Chondrocyte (in vitro differentiated cells): ENCODE results near the gene TEX264. TPM values are rescaled to one million over a fixed set of nuclear protein-coding genes. Genes with fewer than 3 reads are reported as not detected.

Experiments
- DNase-seq: peaks from one replicate; pipeline ENCODE4 v3.0.0; 2021; ENCODE audit warnings: mixed read lengths, low spot score
- H3K27ac Mint-ChIP-seq: one replicate; pipeline ENCODE4 v1.8.0; 2021; ENCODE audit warnings: mild to moderate bottlenecking, moderate library complexity, mixed read lengths; ENCODE audit not compliant: unreplicated experiment
- H3K27me3 Mint-ChIP-seq: 2 replicates; pipeline ENCODE4 v1.8.0; 2021; ENCODE audit warnings: low read depth, mixed read lengths
- H3K36me3 Mint-ChIP-seq: 2 replicates; pipeline ENCODE4 v1.8.0; 2021; ENCODE audit warnings: low read depth, mixed read lengths
- H3K4me1 Mint-ChIP-seq: 2 replicates; pipeline ENCODE4 v1.8.0; 2021; ENCODE audit warnings: low read depth, mild to moderate bottlenecking, mixed read lengths
- H3K4me3 Mint-ChIP-seq: one replicate; pipeline ENCODE4 v1.8.0; 2021; ENCODE audit warnings: mild to moderate bottlenecking, moderate library complexity, mixed read lengths; ENCODE audit not compliant: unreplicated experiment
- H3K9me3 Mint-ChIP-seq: 2 replicates; pipeline ENCODE4 v1.8.0; 2021; ENCODE audit warnings: low read depth, mixed read lengths
- CTCF ChIP-seq: fragments of 200-600 bp; sonication (generic); IDR thresholded peaks from 2 replicates; pipeline ENCODE4 v1.5.0; 2021; ENCODE audit warnings: antibody characterized with exemption, mild to moderate bottlenecking, moderate library complexity
- total RNA-seq: library from RNA; stranded (reverse); gene quantifications from 3 replicates; pipeline ENCODE4 v1.2.1, GENCODE V29; 2021

TEX264 gene
- total RNA-seq, 1 donor from 2014 or later: 45.0 TPM

GRCh38 chr3:51698209-51698608, 27.2 kb downstream of the TEX264 start:
- no peak overlapping the region for H3K4me3 Mint-ChIP-seq
- no peak overlapping the region for H3K27ac Mint-ChIP-seq
- H3K27me3 Mint-ChIP-seq: no peaks in the 10 kb centered on the region
- no peaks in the 10 kb centered on the region for H3K9me3 Mint-ChIP-seq
- no peaks in the 10 kb centered on the region for H3K4me1 Mint-ChIP-seq
- DNase-seq: no peak
- H3K36me3 Mint-ChIP-seq: peaks cover 13% of the 10 kb centered on the region
- no peak for TF ChIP-seq CTCF

- DNase-seq: no peak
- Mint-ChIP-seq H3K27ac (no peak overlapping the region), H3K4me3 (no peak overlapping the region), H3K27me3 (no peaks in the 10 kb centered on the region), H3K36me3 (peaks cover 13% of the 10 kb centered on the region), H3K9me3 (no peaks in the 10 kb centered on the region), H3K4me1 (no peaks in the 10 kb centered on the region)
- no peak for TF ChIP-seq CTCF
These were observed 29.4 kb downstream of the TEX264 start for GRCh38 chr3:51700403-51700802.

GRCh38 chr3:51702156-51702555, 31.1 kb downstream of the TEX264 start:
- DNase-seq: peak; percentile 60
- TF ChIP-seq CTCF: no peak
- no peaks in the 10 kb centered on the region for H3K9me3 Mint-ChIP-seq
- H3K27ac Mint-ChIP-seq: no peak overlapping the region
- no peaks in the 10 kb centered on the region for H3K27me3 Mint-ChIP-seq
- H3K36me3 Mint-ChIP-seq: peaks cover 13% of the 10 kb centered on the region
- H3K4me3 Mint-ChIP-seq: no peak overlapping the region
- H3K4me1 Mint-ChIP-seq: peaks cover 1% of the 10 kb centered on the region

- peaks cover 4% of the 10 kb centered on the region for H3K27me3 Mint-ChIP-seq
- H3K9me3 Mint-ChIP-seq: no peaks in the 10 kb centered on the region
- no peak overlapping the region for H3K4me3 Mint-ChIP-seq
- peaks cover 10% of the 10 kb centered on the region for H3K36me3 Mint-ChIP-seq
- peaks cover 8% of the 10 kb centered on the region for H3K4me1 Mint-ChIP-seq
- peak; percentile 81 for DNase-seq
- TF ChIP-seq CTCF: no peak
- H3K27ac Mint-ChIP-seq: no peak overlapping the region
These were observed 32.2 kb downstream of the TEX264 start for GRCh38 chr3:51703068-51703760.

GRCh38 chr3:51703761-51704510, 32.9 kb downstream of the TEX264 start:
- peaks cover 8% of the 10 kb centered on the region for H3K4me1 Mint-ChIP-seq
- H3K4me3 Mint-ChIP-seq: no peak overlapping the region
- peaks cover 7% of the 10 kb centered on the region for H3K36me3 Mint-ChIP-seq
- H3K27me3 Mint-ChIP-seq: peaks cover 6% of the 10 kb centered on the region
- DNase-seq: peak; percentile 90
- no peak for TF ChIP-seq CTCF
- H3K27ac Mint-ChIP-seq: no peak overlapping the region
- no peaks in the 10 kb centered on the region for H3K9me3 Mint-ChIP-seq
